GM21529 (cell line): ENCODE results near the gene WDR44.
"Not testable (repeated sequence)": the region's sequence is repeated elsewhere in the genome, so short reads cannot be mapped to it uniquely, and the experiment has no call there.

Experiments used
- ATAC-seq: cut with Tn5 transposase; IDR thresholded peaks from one replicate; pipeline ENCODE4 v1.9.1; 2021; ENCODE audit not compliant: unreplicated experiment

The WDR44 gene

GRCh38 chrX:118356154-118356701 is 10.3 kb downstream of the WDR44 start:
- no peak for ATAC-seq

- ATAC-seq = no peak
These were observed 14.7 kb downstream of the WDR44 start for GRCh38 chrX:118360429-118361125.

- no peak for ATAC-seq
These were observed 18.4 kb downstream of the WDR44 start for GRCh38 chrX:118364261-118364660.

GRCh38 chrX:118367338-118367737 is 21.4 kb downstream of the WDR44 start:
- ATAC-seq = no peak

- ATAC-seq = no peak
These were observed 22.5 kb downstream of the WDR44 start for GRCh38 chrX:118368398-118368797.

- no peak for ATAC-seq
These were observed 25.2 kb downstream of the WDR44 start for GRCh38 chrX:118370921-118371624.

- ATAC-seq = no peak
These were observed 27.6 kb downstream of the WDR44 start for GRCh38 chrX:118373538-118373937.

GRCh38 chrX:118383120-118383519 is 37.2 kb downstream of the WDR44 start:
- ATAC-seq = no peak

- ATAC-seq = no peak
These were observed 46.8 kb downstream of the WDR44 start for GRCh38 chrX:118392716-118393115.

- ATAC-seq = no peak
These were observed 50.2 kb downstream of the WDR44 start for GRCh38 chrX:118396113-118396512.

GRCh38 chrX:118418811-118419251 is 72.9 kb downstream of the WDR44 start:
- ATAC-seq = no peak

GRCh38 chrX:118420462-118420861 is 74.6 kb downstream of the WDR44 start:
- peak; percentile 64 for ATAC-seq

- ATAC-seq = peak; percentile 92
These were observed 77.7 kb downstream of the WDR44 start for GRCh38 chrX:118423558-118423957.

GRCh38 chrX:118432799-118433198 is 86.9 kb downstream of the WDR44 start:
- ATAC-seq = no peak

- ATAC-seq = no peak
These were observed 91.4 kb downstream of the WDR44 start for GRCh38 chrX:118437283-118437682.

GRCh38 chrX:118448273-118448783 is 102.4 kb downstream of the WDR44 start:
- ATAC-seq = no peak

GRCh38 chrX:118455013-118455412 is 109.1 kb downstream of the WDR44 start:
- ATAC-seq = no peak

GRCh38 chrX:118459494-118459893 is 113.6 kb downstream of the WDR44 start:
- peak; percentile 79 for ATAC-seq

- no peak for ATAC-seq
These were observed 118.6 kb downstream of the WDR44 start for GRCh38 chrX:118464501-118464900.

GRCh38 chrX:118468122-118468521 is 122.2 kb downstream of the WDR44 start:
- no peak for ATAC-seq

- not testable (repeated sequence) for ATAC-seq
These were observed 124.9 kb downstream of the WDR44 start for GRCh38 chrX:118470721-118471347.
